ENCODE results near the gene PC.

PC gene

DNA sequence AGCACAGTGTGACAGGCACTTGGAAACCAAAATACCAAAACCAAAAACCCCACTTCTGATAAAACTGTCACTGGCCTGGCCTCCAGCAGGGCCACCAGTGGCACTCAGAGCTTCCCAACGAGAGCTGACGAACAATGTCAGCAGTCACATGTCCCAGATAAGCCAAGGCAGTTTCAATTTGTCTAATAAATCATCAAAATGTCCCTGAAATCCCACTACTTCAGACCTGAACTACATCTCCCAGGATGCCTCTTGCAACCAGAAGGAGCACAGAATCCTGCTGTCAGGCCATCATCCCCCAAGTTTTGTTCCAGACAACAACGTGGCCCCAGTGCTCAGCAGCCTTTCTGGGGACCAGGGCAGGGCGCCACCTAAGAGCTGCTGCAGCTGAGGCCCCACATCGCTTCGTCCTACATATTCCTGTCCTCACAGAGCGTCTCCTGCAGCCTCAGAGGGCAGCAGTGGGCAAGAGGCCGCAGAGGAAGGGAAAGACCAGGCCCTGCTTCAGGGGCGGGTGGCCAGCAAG is 76.2 kb downstream of the PC start:
- no peak for DNase-seq

- no peak for DNase-seq
Measured at GRCh38 chr11:66881451-66881835, 76.7 kb downstream of the PC start.

DNA sequence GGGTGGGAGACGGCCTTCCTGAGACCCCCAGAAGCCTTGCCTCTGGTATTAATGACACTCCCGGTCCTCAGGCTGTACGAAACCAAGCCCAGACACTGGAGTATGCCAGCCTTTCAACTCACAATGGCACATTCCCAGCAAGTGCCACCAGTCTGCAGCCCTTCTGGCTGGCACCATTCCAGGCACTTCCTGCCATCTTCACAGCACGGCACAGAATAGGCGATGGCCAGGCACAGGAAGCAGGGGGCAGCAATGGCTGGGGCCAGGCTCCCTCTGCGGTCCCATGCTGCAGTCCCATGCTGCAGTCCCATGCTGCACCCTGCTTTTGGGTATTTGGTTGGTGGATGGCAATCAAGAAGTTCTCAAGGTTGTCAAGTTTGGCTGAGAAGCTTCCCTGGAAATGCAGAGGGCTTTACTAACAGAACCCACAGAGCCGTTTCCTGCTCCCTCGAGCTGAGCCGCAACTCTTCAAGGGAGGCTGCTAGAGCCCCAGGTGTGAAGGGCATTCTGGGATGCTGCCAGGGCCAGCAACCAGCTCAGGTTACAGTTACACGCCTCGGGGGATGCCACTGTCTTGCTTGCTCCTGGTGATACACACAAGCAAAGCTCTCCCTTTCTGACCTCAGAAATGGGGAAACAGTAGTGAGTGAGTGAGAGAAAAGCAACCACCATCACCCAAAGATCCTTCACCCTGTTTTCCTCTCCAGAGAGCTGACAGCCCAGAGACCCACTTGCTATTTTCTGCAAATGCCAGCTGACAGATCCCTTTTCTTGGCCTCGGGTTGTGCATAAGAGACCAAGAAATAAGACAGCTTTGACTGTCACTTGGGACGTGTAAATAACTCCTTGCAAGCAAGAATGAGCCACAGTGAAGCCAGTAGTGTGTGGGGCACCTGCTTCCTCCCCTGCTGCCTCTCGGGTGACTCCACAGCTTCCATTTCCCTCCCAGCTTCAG is 77.4 kb downstream of the PC start:
- DNase-seq, result no peak

DNA sequence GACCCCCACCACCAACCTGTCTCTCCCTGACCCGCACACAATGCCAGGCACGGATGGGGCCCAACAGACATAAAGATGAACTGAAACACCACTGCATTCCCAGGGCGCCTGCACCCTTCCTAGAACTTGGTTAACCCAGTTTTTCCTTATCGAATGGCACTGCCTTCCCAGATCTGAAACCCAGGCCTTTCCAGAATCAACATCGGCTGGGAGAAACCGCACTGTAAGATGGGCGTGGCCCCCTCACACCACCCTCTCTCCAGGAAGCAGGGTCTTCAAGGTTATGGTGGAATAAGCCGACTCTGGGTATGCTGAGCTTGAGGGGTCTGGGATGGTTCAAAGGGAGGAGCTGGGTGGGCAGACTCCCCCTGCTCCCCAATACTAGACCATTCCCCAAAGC is 78.2 kb downstream of the PC start:
- no peak for DNase-seq

DNA sequence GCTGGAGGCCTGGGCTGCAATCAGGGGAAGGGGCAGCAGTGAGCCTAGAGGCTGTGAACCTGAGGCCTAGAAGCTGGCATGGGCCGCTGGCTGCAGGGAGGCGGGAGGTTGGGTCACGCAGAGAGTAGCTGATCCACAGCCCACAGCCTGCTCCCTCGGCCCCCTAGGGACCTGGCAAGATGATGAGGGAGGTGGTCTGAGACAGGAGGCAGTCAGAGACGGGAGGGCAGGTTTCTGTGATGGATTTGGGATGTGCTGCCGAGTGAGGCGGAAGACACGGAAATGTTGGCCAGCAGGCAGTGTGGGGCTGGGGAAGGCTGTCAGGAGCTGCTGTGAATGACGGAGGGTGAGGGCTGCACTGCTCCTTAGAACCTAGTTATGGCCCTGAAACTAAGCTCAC is 78.6 kb downstream of the PC start:
- DNase-seq, result no peak

DNA sequence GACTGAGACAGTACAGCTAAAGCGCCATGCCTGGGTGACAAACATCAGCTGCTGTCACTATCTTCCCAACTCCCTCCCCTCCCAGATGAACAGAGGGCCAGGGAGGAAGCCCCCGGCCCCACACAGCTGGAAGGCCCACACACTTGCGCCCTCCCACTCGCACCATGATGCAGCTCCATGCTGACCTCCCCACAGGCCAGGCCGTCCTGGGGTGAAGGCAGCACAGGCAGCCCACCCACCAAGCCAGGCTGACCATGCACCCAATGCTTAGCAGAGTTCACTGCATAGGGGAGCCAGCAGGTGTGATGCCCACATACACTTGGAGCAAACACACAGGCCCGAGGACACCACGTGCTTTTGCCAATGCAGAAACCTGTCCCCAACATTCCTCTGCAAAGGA is 79.2 kb downstream of the PC start:
- no peak for DNase-seq

DNA sequence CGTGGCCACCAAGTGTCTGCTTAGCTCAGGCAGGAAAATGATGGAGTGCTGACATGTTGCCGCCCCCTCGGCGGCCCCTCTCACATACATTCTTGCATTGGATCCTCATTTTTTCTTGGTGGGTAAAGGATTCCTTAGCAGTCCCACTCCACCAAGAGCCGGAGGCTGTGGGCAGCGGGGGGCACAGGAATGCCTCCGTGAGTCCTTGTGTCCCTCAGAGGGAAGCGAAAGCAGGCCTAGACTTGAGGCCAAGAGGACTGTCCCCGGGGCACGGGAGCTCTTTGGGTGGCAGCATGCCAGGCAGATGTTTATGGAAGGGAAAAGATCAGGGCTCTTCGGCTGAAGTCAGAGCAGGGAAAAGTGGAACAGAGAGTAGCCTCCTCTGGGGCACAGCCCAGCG is 79.7 kb downstream of the PC start:
- no peak for DNase-seq

DNA sequence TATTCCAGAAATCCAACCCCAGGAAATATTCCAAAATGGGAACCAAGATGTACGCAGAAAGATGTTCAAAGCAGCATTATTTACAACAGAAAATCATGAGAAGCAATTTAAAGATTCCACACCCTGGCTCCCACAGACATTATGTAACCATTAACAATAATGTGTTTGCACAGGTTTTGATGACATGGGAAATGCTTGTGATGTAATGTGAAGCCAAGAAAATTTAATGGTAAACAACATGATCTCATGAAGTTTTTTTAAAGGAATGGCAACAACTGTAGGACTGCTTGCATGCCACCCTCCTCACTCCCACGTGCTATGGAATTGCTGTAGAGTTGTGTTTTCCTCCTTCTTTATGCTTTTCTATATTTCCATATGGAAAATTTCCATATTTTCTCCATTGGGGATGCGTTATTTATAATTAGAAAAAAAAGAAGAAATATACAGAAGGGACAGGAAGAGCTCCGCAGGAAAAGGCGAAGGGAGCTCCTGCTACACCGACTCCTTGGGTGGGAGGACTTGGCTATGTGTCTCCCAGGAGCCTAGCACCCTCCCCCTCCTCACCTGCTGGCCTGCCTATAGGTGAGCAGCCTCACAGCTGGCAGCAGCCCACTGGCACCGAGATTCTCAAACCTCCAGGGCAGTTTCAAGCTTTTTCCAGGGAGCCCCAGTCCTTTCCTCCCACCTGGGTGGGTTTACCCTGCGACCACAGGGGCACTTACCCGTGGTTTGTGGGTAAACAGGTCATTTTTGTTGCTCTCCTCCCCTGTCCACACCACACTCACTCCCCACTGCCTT is 80.4 kb downstream of the PC start:
- no peak for DNase-seq

GRCh38 chr11:66875378-66875777 is 82.8 kb downstream of the PC start:
- no peak for DNase-seq

- no peak for DNase-seq
Measured at GRCh38 chr11:66874232-66874631, 84.0 kb downstream of the PC start.

- DNase-seq, result no peak
Measured at GRCh38 chr11:66871521-66871901, 86.7 kb downstream of the PC start.

GRCh38 chr11:66870616-66871520 is 87.3 kb downstream of the PC start:
- no peak for DNase-seq

GRCh38 chr11:66870131-66870530 is 88.1 kb downstream of the PC start:
- no peak for DNase-seq

DNA sequence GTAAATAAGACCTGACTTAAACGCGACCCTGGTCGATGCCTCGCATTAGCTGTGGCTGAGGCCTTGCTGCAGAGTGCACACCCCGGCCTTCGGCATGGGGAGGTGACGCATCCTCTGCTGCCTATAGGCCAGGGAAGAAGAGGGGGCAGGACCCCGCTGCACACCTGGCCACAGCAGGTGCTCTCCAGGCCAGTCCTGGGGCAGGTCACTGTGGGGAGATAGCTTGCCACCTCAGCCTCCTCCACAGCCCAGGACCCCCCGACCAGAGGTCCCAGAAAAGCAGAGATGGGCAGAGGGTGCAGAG is 88.7 kb downstream of the PC start:
- no peak for DNase-seq

GRCh38 chr11:66868726-66869566 is 89.2 kb downstream of the PC start:
- peak in 1 of 2 experiments; percentile 11 for DNase-seq

GRCh38 chr11:66868082-66868725 is 90.0 kb downstream of the PC start:
- no peak for DNase-seq

- no peak for DNase-seq
Measured at GRCh38 chr11:66867425-66868040, 90.7 kb downstream of the PC start.

DNA sequence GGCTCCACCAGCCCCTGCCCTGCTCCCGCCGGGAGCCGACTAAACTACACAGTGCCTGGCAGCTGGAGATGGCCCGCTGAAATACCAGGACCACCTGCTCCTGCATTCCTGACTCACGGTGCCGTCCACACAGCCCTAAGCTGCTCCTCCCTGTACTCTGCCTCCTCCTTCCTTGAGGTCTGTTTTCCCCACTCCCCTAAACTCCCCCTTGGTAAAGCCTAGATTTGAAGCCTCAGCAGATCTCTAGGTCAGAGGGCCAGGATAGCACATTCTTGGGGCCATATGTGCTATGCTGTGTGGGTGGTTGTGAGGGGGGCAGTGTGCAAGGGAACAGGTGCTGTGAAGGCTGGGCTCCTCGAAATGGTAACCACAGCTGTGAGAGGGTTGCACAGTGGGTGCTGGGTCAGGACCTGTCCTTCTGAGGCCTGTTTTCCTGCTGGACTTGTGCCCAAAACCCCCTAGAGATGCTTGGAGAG is 91.6 kb downstream of the PC start:
- no peak for DNase-seq

DNA sequence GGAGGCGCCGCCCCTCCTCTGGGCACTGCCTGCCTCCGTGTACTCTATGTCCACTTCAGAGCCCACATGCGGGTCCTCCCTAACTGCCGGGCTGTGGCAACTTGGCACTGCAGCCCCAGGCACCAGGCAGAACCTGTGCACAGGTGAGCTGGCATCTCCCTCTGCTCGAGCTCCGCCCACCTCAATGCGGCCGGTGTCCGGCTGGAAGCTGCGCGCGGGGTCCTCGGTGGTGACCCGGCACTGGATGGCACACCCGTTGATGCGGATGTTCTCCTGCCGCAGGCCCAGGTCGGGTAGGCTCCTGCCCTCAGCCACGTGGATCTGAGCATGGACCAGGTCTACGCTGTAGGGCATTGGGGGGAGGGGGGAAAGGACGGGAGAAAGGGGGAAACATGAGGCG is 92.2 kb downstream of the PC start:
- DNase-seq, result no peak

DNA sequence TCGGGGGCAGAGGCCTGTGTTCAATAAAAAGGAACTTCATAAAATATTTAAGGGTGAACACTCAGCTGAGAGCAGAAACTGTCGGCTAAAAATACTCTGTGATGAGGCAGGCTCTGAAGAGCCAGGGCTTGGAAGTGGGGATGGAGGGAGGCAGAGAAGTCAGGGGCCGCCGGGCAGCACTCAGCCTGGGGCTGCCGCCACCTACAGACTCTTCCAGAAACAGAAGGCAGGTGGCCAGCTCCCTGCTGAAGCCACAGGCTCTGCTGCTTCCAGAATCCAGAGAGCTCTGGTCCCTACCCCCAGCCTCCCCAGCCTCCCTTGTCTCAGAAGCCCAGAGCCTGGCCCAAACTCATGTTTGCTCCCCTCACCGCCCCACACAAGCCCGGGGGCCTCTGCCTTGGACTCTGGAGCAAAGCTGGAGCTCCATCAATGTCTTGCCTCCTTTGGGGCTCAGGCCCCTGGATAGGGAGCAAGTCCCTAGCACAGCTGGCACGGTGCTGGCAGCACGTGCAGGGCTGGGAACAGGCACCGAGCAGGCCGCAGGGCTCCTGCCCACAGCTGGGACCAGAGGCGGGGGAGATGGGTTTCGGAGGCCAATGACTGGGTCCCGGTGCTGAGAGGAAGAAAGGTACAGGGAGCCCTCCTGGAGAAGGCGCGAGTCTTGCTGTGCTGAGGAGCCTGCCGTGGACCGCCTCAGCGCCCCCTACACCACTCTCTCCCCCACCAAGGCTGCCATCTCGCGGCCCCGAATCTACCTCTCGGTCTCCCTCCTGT is 93.1 kb downstream of the PC start:
- no peak for DNase-seq

All from SW 1271 (cell line).